ENCODE measurements around the gene ZNF853. TPM values are rescaled to one million over a fixed set of nuclear protein-coding genes. Genes with fewer than 3 reads are reported as not detected.

Gene ZNF853
- total and polyA plus RNA-seq, 2 donors (not counting 3 experiments of a cell fraction or from before 2014, with no cell fraction given) = 0.47 to 0.58 TPM

DNA sequence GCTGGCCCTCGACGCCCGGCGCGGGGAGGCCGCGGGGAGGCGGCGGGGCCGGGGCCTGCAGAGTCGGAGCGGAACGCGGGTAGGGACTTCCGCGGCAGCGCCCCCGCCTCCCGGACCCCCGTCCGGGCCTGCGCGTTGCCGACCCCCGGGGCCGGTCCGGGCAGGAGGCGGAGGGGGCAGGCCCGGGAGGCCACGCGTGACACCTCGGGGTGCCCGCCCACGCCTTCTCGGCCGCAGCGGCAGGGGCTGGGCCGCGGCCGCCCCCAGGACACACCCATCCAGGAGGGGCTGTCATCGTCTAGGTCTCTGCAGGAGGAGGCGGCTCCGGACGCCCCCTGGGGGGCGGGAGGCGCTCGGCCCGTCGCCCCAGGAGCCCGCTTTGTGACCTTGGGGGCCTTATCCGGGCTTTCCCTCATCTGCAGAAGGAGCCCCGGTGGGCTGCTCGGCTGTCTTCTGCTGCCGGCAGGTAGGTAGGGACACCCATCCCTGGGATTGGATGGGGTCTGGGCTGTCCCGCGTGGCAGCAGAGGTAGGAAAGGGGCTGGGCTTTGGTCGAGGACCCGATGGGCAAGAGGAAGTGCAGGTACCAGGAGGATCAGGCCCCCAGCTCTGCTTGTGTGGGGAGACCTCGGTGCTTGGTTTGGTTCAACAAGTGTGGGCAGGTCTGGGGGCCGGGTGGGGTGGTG, 22.3 kb downstream of the ZNF853 start:
- no peaks in the 10 kb centered on the region for H4K20me1 ChIP-seq (replicated peaks; ENCODE audit: control insufficient read depth, extremely low read depth, insufficient read depth, low read length)
- H3K4me3 ChIP-seq (replicated peaks in 1 of 3; ENCODE audit: insufficient read depth in 1 of 3, low read depth in 1 of 3, low read length in 3 of 3) = peak overlapping the region; percentile 57 to 94 (median 68)
- H2AFZ ChIP-seq (ENCODE audit: low read depth, low read length) = peak overlapping the region; percentile 62
- no peaks in the 10 kb centered on the region for H3K9me1 ChIP-seq (replicated peaks; ENCODE audit: control insufficient read depth, extremely low read depth, insufficient read depth, low read length)
- no TSS peak for BruUV-seq (replicated peaks)
- peaks cover 2 to 15% of the 10 kb centered on the region in 2 experiments for H3K36me3 ChIP-seq (ENCODE audit: control insufficient read depth in 2 of 2, extremely low read depth in 1 of 2, insufficient read depth in 2 of 2, low read length in 2 of 2)
- FAIRE-seq (no peak), DNase-seq (ENCODE audit: low read depth, low spot score) (peak; percentile 23)
- ChIA-PET CTCF (no interaction called here), POLR2A (interaction anchor here (1.0 kb wide), 1 partner anchor 48 kb away, joined by 4 read pairs; the partner anchor contains the start of gene INTS15)
- peaks cover 17% of the 10 kb centered on the region for H3K79me2 ChIP-seq (ENCODE audit: control insufficient read depth, insufficient read depth, low read length)
- intact Hi-C loops (cut with micrococcal nuclease) = no loop called here
- H3K9ac ChIP-seq (replicated peaks; ENCODE audit: extremely low read depth, insufficient read depth, low read length) = peak overlapping the region; percentile 56
- peak overlapping the region; percentile 64 for H3K4me2 ChIP-seq (ENCODE audit: insufficient read depth, low read length)
- H3K27me3 ChIP-seq (ENCODE audit: control insufficient read depth in 2 of 2, insufficient read depth in 2 of 2, low read length in 2 of 2) = no peaks in the 10 kb centered on the region
- no peak for TF ChIP-seq GATA2 (IDR thresholded peaks at IDR 0.05; ENCODE audit: insufficient read depth, insufficient read length, low read depth, low read length)
- TF ChIP-seq, protein P1, sequence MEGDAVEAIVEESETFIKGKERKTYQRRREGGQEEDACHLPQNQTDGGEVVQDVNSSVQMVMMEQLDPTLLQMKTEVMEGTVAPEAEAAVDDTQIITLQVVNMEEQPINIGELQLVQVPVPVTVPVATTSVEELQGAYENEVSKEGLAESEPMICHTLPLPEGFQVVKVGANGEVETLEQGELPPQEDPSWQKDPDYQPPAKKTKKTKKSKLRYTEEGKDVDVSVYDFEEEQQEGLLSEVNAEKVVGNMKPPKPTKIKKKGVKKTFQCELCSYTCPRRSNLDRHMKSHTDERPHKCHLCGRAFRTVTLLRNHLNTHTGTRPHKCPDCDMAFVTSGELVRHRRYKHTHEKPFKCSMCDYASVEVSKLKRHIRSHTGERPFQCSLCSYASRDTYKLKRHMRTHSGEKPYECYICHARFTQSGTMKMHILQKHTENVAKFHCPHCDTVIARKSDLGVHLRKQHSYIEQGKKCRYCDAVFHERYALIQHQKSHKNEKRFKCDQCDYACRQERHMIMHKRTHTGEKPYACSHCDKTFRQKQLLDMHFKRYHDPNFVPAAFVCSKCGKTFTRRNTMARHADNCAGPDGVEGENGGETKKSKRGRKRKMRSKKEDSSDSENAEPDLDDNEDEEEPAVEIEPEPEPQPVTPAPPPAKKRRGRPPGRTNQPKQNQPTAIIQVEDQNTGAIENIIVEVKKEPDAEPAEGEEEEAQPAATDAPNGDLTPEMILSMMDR (IDR thresholded peaks at IDR 0.05; ENCODE audit: extremely low read depth in 1 of 2, insufficient read depth in 1 of 2, low read depth in 1 of 2, low read length in 2 of 2) = peak; percentile 21 to 60
- no peak for TF ChIP-seq EZH2 (IDR thresholded peaks at IDR 0.05; ENCODE audit: borderline replicate concordance, low read depth, low read length, severe bottlenecking)
- dilution Hi-C loops (cut with MboI; ENCODE audit: extremely low pct_ligation_motif_present, low sequenced_read_pairs) = no loop called here
- peaks cover 6% of the 10 kb centered on the region for H3K4me1 ChIP-seq (ENCODE audit: control insufficient read depth, extremely low read depth, insufficient read depth, low read length)
- H3K9me3 ChIP-seq (replicated peaks; ENCODE audit: control insufficient read depth, insufficient read depth, low read length) = no peaks in the 10 kb centered on the region
- no peak overlapping the region for H3K27ac ChIP-seq (ENCODE audit: insufficient read depth, low read depth, low read length)

- Histone ChIP-seq H3K79me2 (ENCODE audit: control insufficient read depth, insufficient read depth, low read length) (peaks cover 17% of the 10 kb centered on the region), H3K27ac (ENCODE audit: insufficient read depth, low read depth, low read length) (no peak overlapping the region), H3K36me3 (ENCODE audit: control insufficient read depth in 2 of 2, extremely low read depth in 1 of 2, insufficient read depth in 2 of 2, low read length in 2 of 2) (peaks cover 7 to 28% of the 10 kb centered on the region in 2 experiments), H3K27me3 (ENCODE audit: control insufficient read depth in 2 of 2, insufficient read depth in 2 of 2, low read length in 2 of 2) (no peaks in the 10 kb centered on the region), H3K9me1 (replicated peaks; ENCODE audit: control insufficient read depth, extremely low read depth, insufficient read depth, low read length) (no peaks in the 10 kb centered on the region), H3K9ac (replicated peaks; ENCODE audit: extremely low read depth, insufficient read depth, low read length) (no peak overlapping the region), H2AFZ (ENCODE audit: low read depth, low read length) (no peak overlapping the region), H3K4me3 (replicated peaks in 1 of 3; ENCODE audit: insufficient read depth in 1 of 3, low read depth in 1 of 3, low read length in 3 of 3) (no peak overlapping the region), H3K9me3 (replicated peaks; ENCODE audit: control insufficient read depth, insufficient read depth, low read length) (no peaks in the 10 kb centered on the region), H3K4me2 (ENCODE audit: insufficient read depth, low read length) (no peak overlapping the region), H4K20me1 (replicated peaks; ENCODE audit: control insufficient read depth, extremely low read depth, insufficient read depth, low read length) (no peaks in the 10 kb centered on the region), H3K4me1 (ENCODE audit: control insufficient read depth, extremely low read depth, insufficient read depth, low read length) (peaks cover 6% of the 10 kb centered on the region)
- no TSS peak for BruUV-seq (replicated peaks)
- ChIA-PET POLR2A (no interaction called here), CTCF (no interaction called here)
- dilution Hi-C loops (cut with MboI; ENCODE audit: extremely low pct_ligation_motif_present, low sequenced_read_pairs) = no loop called here
- intact Hi-C loops (cut with micrococcal nuclease) = no loop called here
- FAIRE-seq (no peak), DNase-seq (ENCODE audit: low read depth, low spot score) (no peak)
- TF ChIP-seq, protein P2, sequence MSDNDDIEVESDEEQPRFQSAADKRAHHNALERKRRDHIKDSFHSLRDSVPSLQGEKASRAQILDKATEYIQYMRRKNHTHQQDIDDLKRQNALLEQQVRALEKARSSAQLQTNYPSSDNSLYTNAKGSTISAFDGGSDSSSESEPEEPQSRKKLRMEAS (IDR thresholded peaks at IDR 0.05; ENCODE audit: insufficient read depth, insufficient read length) = no peak
- TF ChIP-seq POLR2A (IDR thresholded peaks at IDR 0.05; ENCODE audit: low read depth, low read length) = no peak
- TF ChIP-seq JUN (IDR thresholded peaks at IDR 0.05; ENCODE audit: borderline replicate concordance, insufficient read depth, insufficient read length, low read depth) = no peak
- no peak for TF ChIP-seq MYC (IDR thresholded peaks at IDR 0.05; ENCODE audit: low read depth, low read length)
- TF ChIP-seq, protein P1 (IDR thresholded peaks at IDR 0.05; ENCODE audit: extremely low read depth in 1 of 2, insufficient read depth in 1 of 2, low read depth in 1 of 2, low read length in 2 of 2) = no peak
- TF ChIP-seq FOS (IDR thresholded peaks at IDR 0.05; ENCODE audit: borderline replicate concordance, insufficient read depth, low read length) = no peak
- TF ChIP-seq POLR2AphosphoS5 (IDR thresholded peaks at IDR 0.05; ENCODE audit: insufficient read depth, low read depth, low read length) = no peak
- no peak for TF ChIP-seq EZH2 (IDR thresholded peaks at IDR 0.05; ENCODE audit: borderline replicate concordance, low read depth, low read length, severe bottlenecking)
- TF ChIP-seq GATA2 (IDR thresholded peaks at IDR 0.05; ENCODE audit: insufficient read depth, insufficient read length, low read depth, low read length) = no peak
Observed at GRCh38 chr7:6639032-6639431, 23.6 kb downstream of the ZNF853 start.
